Peyer's patch (tissue), 4 donors: ENCODE measurements around the gene SEMA5A.

Source experiments
- CTCF ChIP-seq, 6 experiments: fragments of 450-650 bp in 4 of 6; fragments of 200-600 bp in 2 of 6; sonication (generic) in 1 of 6; IDR thresholded peaks; one replicate each; pipeline ENCODE4 v1.5.1; 2017 to 2019; ENCODE audit warnings: antibody characterized with exemption in 6 of 6, mild to moderate bottlenecking in 3 of 6, moderate library complexity in 1 of 6
- POLR2A ChIP-seq, 2 donors: fragments of 450-650 bp; IDR thresholded peaks; one replicate each; pipeline ENCODE4 v1.5.1; 2017; ENCODE audit warnings: antibody characterized with exemption in 2 of 2, mild to moderate bottlenecking in 2 of 2, moderate library complexity in 2 of 2

GRCh38 chr5:9121597-9121996 lies 424.3 kb downstream of the SEMA5A start:
- no peak for TF ChIP-seq CTCF (IDR thresholded peaks at IDR 0.05)
- no peak for TF ChIP-seq POLR2A (IDR thresholded peaks at IDR 0.05)
